MM.1S (cell line): Measurements from ENCODE around the gene KRTAP13-2.

Experiments used
- DNase-seq: peaks from one replicate; pipeline ENCODE4 v3.0.0-alpha.2; 2015
- H2AFZ ChIP-seq: fragments of 300-600 bp; sonication (generic); 2 replicates; pipeline ENCODE4 v1.6.0; 2016; ENCODE audit warnings: antibody characterized with exemption, low read length
- H3F3A ChIP-seq: fragments of 300-600 bp; sonication (generic); 2 replicates; pipeline ENCODE4 v1.6.1; 2016; ENCODE audit warnings: mild to moderate bottlenecking, antibody characterized with exemption, low read length, moderate library complexity, mixed read lengths; ENCODE audit not compliant: insufficient read depth
- H3K27ac ChIP-seq: fragments of 300-600 bp; sonication (generic); 2 replicates; pipeline ENCODE4 v1.5.1; 2016; ENCODE audit warnings: mild to moderate bottlenecking, low read length
- H3K27me3 ChIP-seq: fragments of 300-600 bp; sonication (generic); replicated peaks from 2 replicates; pipeline ENCODE4 v1.6.0; 2016; ENCODE audit warnings: low read length; ENCODE audit not compliant: insufficient read depth
- H3K36me3 ChIP-seq: fragments of 300-600 bp; sonication (generic); replicated peaks from 2 replicates; pipeline ENCODE4 v1.6.1; 2016; ENCODE audit warnings: mild to moderate bottlenecking, low read length, mixed read lengths; ENCODE audit not compliant: insufficient read depth
- H3K4me1 ChIP-seq: fragments of 300-600 bp; sonication (generic); 2 replicates; pipeline ENCODE4 v1.6.1; 2016; ENCODE audit warnings: low read length, mixed read lengths
- H3K4me2 ChIP-seq: fragments of 300-600 bp; sonication (generic); 2 replicates; pipeline ENCODE4 v1.6.0; 2016; ENCODE audit warnings: low read depth, low read length
- H3K4me3 ChIP-seq: fragments of 300-600 bp; sonication (generic); 2 replicates; pipeline ENCODE4 v1.5.1; 2016; ENCODE audit warnings: low read length, mixed read lengths
- H3K79me2 ChIP-seq: fragments of 300-600 bp; sonication (generic); 2 replicates; pipeline ENCODE4 v1.6.1; 2016; ENCODE audit warnings: mixed run types, low read length, mixed read lengths
- H3K9ac ChIP-seq: fragments of 300-600 bp; sonication (generic); 2 replicates; pipeline ENCODE4 v1.6.1; 2016; ENCODE audit warnings: low read length, mixed read lengths
- H3K9me2 ChIP-seq: fragments of 300-600 bp; sonication (generic); replicated peaks from 2 replicates; pipeline ENCODE4 v1.6.1; 2016; ENCODE audit warnings: mild to moderate bottlenecking, low read length, mixed read lengths; ENCODE audit not compliant: insufficient read depth
- H3K9me3 ChIP-seq: fragments of 300-600 bp; sonication (generic); replicated peaks from 2 replicates; pipeline ENCODE4 v1.6.1; 2016; ENCODE audit warnings: mild to moderate bottlenecking, low read length, mixed read lengths; ENCODE audit not compliant: insufficient read depth
- H4K20me1 ChIP-seq: fragments of 300-600 bp; sonication (generic); 2 replicates; pipeline ENCODE4 v1.6.1; 2016; ENCODE audit warnings: mild to moderate bottlenecking, low read length, moderate library complexity, mixed read lengths; ENCODE audit not compliant: insufficient read depth
- EZH2 ChIP-seq: fragments of 300-600 bp; sonication (generic); optimal IDR thresholded peaks from 2 replicates; pipeline ENCODE3; 2017; ENCODE audit warnings: low read depth, mild to moderate bottlenecking, antibody characterized with exemption, low read length, mixed read lengths
- EZH2phosphoT487 ChIP-seq: fragments of 300-600 bp; sonication (generic); IDR thresholded peaks from 2 replicates; pipeline ENCODE4 v1.6.1; 2018; ENCODE audit warnings: antibody characterized with exemption, low read length
- TF ChIP-seq, protein P1 (sequence below): fragments of 300-600 bp; sonication (generic); IDR thresholded peaks from 2 replicates; pipeline ENCODE4 v1.5.1; 2016; ENCODE audit warnings: antibody characterized with exemption, low read length, mixed read lengths

KRTAP13-2 gene

DNA sequence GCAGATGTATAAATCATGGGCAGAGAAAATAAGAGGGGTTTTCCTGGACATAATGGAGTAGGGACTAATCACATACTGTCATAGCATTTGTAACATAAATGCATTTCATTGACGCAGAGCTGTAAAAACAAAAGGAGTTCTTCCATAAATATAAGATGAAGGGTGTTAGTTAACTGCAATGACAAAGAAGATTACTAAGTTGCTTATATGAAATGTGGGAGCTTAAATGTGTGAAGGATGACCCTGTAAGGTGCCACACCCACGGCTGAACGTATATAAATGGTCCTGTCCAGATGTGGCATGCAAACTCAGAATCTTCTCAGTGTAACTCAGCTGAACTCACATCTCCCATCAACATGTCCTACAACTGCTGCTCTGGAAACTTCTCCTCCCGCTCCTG lies 23.7 kb upstream of the KRTAP13-2 start, which contains the start of gene KRTAP13-1:
Gene KRTAP13-1 (plus strand): TSS at position 301 of the 400 bp plus-strand sequence. CDS start 56 bp downstream, at position 357.
- H3K9me3 ChIP-seq: no peaks in the 10 kb centered on the region
- no peak within 1 kb of the TSS for H3K27ac ChIP-seq
- DNase-seq: no peak
- H3K36me3 ChIP-seq: no peaks in the 10 kb centered on the region
- no peaks in the 10 kb centered on the region for H3K4me1 ChIP-seq
- no peaks in the 10 kb centered on the region for H3K9me2 ChIP-seq
- H3K9ac ChIP-seq: no peak within 1 kb of the TSS
- no peak within 1 kb of the TSS for H2AFZ ChIP-seq
- no peaks in the 10 kb centered on the region for H3K27me3 ChIP-seq
- H3K4me3 ChIP-seq: no peak within 1 kb of the TSS
- no peaks in the 10 kb centered on the region for H3F3A ChIP-seq
- TF ChIP-seq, protein P1, sequence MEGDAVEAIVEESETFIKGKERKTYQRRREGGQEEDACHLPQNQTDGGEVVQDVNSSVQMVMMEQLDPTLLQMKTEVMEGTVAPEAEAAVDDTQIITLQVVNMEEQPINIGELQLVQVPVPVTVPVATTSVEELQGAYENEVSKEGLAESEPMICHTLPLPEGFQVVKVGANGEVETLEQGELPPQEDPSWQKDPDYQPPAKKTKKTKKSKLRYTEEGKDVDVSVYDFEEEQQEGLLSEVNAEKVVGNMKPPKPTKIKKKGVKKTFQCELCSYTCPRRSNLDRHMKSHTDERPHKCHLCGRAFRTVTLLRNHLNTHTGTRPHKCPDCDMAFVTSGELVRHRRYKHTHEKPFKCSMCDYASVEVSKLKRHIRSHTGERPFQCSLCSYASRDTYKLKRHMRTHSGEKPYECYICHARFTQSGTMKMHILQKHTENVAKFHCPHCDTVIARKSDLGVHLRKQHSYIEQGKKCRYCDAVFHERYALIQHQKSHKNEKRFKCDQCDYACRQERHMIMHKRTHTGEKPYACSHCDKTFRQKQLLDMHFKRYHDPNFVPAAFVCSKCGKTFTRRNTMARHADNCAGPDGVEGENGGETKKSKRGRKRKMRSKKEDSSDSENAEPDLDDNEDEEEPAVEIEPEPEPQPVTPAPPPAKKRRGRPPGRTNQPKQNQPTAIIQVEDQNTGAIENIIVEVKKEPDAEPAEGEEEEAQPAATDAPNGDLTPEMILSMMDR: no peak
- H3K4me2 ChIP-seq: no peak within 1 kb of the TSS
- no peaks in the 10 kb centered on the region for H4K20me1 ChIP-seq
- no peaks in the 10 kb centered on the region for H3K79me2 ChIP-seq

DNA sequence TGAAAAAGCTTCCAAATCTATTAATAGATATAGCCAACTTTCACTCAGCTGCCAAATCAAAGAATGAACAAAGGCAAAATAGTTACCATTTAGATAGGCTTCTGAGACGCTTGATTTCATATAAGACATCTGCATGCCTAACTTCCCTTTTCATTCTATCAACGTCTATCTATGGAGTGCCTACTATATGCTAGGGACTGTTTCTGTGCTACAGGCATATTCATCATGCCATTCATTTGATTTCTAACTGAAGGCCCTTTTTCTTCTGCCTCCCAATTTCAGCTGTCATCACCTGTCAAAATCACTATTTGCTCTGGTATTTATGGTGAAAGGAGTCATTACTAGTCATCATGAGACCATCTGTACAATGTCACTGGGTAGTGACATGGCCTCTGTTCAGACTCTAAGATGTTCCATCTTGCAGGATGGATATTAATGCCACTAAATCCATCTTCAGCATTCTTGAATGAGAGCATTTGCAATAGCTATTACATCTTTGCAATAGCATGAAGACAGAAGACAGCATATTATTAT lies 19.5 kb upstream of the KRTAP13-2 start:
- no peaks in the 10 kb centered on the region for H3K4me1 ChIP-seq
- no peak for DNase-seq
- no peak overlapping the region for H3K4me3 ChIP-seq
- H3K79me2 ChIP-seq: no peaks in the 10 kb centered on the region
- no peaks in the 10 kb centered on the region for H3K27me3 ChIP-seq
- H4K20me1 ChIP-seq: no peaks in the 10 kb centered on the region
- H2AFZ ChIP-seq: no peak overlapping the region
- no peaks in the 10 kb centered on the region for H3K36me3 ChIP-seq
- H3K9me3 ChIP-seq: no peaks in the 10 kb centered on the region
- TF ChIP-seq, protein P1: no peak
- TF ChIP-seq EZH2phosphoT487 (no peak), EZH2 (no peak)
- H3K4me2 ChIP-seq: no peak overlapping the region
- H3K27ac ChIP-seq: no peak overlapping the region
- no peaks in the 10 kb centered on the region for H3K9me2 ChIP-seq
- no peak overlapping the region for H3K9ac ChIP-seq
- no peaks in the 10 kb centered on the region for H3F3A ChIP-seq

DNA sequence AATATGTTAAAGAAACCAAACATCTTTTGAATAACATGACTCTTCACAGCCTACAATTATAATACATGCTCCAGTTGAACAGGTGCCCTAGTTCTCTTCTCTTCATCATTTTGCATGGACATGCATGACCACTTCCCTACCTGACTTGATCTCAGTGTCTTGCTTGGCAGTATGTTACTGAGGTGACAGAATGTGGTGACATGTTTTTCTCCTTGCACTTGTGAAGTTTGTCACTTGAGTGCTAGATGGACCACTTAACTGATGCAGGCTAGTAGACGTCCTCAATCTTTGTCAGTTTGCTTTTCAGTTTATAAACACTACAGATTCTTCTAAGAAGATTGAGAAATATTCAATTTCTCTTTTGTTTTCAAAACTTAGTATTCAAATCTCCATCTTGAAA lies 10.1 kb upstream of the KRTAP13-2 start:
- Histone ChIP-seq H3K4me3 (no peak overlapping the region), H3K79me2 (no peaks in the 10 kb centered on the region), H3F3A (no peaks in the 10 kb centered on the region), H3K9me3 (no peaks in the 10 kb centered on the region), H2AFZ (no peak overlapping the region), H3K9ac (no peak overlapping the region), H3K27ac (no peak overlapping the region), H3K4me1 (no peaks in the 10 kb centered on the region), H3K36me3 (no peaks in the 10 kb centered on the region), H4K20me1 (no peaks in the 10 kb centered on the region), H3K27me3 (no peaks in the 10 kb centered on the region), H3K4me2 (no peak overlapping the region), H3K9me2 (no peaks in the 10 kb centered on the region)
- TF ChIP-seq EZH2phosphoT487 (no peak), EZH2 (no peak)
- TF ChIP-seq, protein P1: no peak
- no peak for DNase-seq
